Ammon's horn (tissue), 1 donor: ENCODE results near the gene PDE4DIP.
"Not testable (repeated sequence)": the region's sequence is repeated elsewhere in the genome, so short reads cannot be mapped to it uniquely, and the experiment has no call there.

ENCODE experiments used
- DNase-seq: peaks from one replicate; pipeline ENCODE4 v3.0.0-alpha.2; 2016; ENCODE audit warnings: low spot score

Gene PDE4DIP

DNA sequence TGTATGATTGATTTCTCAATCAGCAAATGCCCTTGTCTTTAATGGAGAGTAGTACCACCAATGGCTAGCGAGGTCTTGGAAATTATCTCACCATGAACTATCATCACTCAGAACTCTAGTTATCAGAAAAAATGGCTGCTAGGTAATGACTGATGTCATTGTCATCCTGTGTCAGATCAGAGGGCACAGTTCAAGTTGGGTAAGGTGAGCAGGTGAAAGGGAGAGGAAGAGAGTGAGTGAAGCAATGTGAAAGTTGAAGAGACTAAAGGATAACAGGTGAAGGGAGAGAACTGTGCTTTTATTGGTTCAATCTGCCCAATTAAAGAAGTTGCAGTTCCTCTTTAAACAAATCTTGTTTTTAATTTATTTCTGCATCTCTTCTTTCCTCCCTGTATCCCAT, 76.8 kb downstream of the PDE4DIP start:
- DNase-seq: not testable (repeated sequence)

DNA sequence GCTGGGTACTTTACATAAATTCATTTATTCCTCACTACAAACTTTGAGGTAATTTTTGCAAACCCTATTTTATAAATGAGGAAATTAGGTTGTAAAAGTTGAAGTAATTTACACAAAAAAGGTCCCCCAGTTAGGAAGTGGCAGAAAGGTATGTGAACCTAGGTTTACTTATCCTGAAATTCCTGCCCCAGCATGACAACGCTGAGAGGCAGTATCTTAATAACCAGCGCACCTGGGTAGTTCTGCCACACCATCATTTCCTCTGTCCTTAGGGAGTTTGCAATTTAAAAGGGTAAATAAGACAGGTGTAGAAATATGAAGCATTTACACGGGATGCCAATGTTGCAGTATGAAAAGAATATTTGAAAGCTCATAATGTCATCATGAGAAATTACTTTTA, 79.6 kb downstream of the PDE4DIP start:
- DNase-seq: not testable (repeated sequence)

DNA sequence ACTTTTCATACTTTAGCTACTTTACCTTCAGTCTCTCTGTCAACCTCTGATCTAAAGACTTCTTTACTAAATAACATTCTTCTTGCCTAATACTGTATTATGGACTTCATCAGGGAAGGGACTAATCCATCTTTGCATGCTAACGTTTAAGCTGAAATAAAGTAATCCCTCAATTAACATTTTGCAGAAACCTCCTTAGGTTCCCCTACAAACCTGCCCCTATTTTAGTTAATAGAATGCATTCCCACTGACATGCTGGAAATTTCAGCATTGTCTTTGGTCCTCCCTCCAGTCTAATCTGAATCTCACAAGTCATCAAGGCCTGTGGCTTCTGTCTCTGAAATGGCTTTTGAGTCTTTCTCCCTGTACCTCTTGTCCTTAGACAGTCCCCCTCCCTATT, 83.4 kb downstream of the PDE4DIP start:
- not testable (repeated sequence) for DNase-seq

DNA sequence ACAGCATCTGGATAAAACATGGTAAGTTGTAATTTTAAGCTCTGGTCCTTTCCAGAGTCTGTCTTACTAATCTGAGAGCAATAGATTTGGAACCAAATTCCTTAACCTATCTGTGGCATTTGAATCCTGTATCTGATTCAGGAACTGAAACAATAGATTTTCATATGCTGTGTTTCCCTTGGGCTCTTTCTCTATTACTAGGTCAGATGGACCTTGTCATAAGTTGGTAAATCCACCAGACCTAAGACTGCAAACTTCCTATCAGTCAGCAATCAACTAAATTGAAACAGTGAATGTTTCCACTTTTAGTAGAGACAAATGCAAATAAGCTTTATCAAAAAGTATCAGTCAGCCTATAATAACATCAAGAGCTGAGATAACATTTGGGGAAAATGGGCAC, 85.0 kb downstream of the PDE4DIP start:
- not testable (repeated sequence) for DNase-seq

DNA sequence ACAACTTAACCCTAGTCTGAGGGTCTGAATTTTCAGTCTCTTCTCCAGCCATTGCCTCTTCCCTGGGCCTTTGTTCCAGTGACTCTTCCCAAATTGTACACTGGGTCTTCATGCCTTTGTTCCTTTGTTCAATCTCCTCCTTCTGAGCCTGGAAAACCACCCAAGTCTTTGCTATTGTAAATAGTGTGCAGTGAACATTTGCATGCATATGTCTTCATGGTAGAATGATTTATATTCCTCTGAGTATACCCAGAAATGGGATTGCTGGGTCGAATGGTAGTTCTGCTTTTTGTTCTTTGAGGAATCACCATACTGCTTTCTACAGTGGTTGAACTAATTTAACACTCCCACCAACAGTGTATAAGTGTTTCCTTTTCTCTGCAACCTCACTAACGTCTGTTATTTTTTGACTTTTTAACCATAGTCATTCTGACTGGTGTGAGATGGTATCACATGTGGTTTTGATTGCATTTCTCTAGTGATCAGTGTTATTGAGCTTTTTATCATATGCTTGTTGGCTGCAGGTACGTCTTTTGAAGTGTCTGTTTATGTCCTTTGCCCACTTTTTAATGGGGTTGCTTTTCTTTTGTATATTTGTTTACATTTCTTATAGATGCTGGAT, 91.3 kb downstream of the PDE4DIP start:
- not testable (repeated sequence) for DNase-seq

DNA sequence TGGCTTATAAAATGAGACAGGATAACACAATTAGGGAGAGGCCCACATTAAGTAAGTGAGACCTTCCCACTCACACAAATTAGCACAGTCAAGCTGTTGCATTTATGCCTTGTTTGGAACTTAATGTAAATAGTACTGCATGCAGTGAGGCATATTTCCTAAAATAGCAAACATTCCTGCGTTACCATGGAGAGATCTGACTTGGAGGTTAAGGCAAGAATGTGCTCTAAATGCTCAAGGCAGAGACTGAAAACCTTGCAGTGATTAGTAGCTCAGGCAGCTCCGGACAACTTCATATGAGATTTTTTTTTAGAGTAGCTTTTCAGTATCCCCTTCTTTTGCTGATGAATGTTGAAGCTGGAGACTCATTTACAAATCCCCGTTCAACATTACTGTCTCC, 98.7 kb downstream of the PDE4DIP start:
- DNase-seq: not testable (repeated sequence)

DNA sequence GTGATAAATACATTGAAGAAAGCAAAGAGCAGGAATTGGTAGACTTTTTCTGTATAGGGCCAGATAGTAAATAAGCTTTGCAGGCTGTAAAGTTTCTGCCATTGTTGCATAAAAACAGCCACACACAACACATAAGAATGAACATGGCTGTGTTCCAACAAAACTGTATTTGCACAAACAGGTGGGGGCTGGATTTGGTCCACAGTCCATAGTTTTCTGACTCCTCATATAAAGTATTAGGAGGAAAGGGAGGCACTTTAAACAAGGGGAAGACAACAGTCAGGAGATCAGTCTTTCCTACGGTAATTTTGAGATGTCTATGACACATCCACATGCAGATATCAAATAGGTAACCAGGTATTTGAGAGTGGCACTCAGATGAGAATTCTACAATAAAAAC, 100.9 kb downstream of the PDE4DIP start:
- not testable (repeated sequence) for DNase-seq

DNA sequence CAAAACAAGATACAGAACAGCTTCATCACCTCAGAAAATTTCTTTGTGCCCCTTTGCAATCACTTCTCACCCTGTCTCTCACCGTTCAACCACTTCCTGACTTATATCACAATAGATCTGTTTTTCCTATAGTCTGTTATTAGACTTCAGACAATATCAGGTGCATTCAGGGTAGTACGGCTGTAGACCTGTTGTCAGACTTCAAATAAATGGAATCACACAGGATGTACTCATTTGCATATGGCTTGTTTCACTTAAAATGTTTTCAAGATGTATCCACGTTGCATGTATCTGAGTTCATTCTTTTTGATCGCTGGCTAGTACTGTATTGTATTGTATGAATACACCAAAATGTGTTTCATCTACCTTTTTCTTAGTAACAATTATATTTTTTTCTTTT, 104.5 kb downstream of the PDE4DIP start:
- not testable (repeated sequence) for DNase-seq

DNA sequence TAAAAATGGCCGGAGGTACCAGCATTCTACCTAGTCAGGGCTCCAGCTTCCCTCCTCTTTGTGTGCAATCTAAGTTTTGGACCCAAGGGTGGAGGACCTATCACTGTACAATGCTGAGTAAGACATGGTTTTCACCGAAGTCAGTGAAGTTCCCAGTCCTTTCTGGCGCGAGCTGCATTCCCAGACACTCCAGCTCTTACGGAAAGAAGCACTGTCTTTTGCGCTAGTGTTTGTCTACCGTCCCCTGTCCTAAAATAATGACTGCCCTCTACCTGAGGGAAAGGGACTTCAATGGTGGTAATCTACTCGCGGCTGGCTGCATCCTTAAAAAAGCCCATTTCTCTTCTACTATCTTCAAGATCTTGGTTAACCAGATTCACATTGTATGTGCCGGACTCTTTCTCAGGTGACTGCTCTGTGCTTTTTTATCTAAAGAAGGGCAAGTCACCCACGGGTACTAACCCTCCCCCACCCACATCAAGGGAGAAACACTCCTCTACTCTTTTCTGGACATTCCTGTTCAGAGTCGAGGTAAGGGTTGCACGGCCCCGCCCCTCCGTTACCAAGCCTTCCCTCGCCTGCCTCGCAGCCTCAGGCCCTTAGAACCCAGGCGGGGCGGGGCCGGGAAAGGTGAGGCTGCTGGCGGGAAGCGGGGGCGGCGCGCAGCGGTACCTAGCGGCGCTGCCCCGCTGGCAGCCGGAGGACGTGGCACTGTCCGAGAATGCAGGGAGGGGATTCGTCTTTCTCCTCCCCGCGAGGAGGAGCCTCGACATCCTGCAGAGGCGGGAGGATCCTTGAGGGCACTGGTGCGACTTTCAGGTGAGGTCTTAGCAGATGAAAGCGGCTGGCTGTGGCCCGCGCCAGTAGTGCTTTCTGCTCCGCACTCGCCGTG, 107.4 kb downstream of the PDE4DIP start:
- DNase-seq: peak; percentile 88

DNA sequence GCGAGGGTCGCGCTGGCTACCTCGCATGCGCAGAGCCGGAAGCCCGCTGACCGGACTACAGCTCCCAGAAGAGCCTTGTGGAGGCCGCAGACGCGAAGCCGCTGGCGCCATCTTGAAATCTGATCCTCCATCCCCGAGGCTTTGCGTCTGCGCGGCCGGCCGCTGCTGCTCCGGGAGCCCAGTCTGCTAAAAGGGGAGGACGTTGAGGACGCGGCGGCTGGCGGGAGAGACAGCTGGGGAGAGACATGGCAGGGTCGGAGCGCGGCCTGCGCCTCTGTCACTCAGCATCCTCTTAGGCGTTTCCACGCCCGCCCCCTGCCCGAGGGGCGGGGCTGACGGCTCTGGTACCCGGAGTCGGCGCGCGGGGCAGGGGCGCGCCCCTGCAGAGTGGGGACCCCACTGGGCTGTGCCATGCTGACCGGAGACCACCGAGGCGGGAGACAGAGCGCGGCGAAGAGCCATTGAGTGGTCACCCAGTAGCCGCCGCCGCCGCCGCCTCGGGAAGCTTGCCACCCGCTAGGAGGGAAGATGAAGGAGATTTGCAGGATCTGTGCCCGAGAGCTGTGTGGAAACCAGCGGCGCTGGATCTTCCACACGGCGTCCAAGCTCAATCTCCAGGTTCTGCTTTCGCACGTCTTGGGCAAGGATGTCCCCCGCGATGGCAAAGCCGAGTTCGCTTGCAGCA, 108.2 kb downstream of the PDE4DIP start:
- not testable (repeated sequence) for DNase-seq

DNA sequence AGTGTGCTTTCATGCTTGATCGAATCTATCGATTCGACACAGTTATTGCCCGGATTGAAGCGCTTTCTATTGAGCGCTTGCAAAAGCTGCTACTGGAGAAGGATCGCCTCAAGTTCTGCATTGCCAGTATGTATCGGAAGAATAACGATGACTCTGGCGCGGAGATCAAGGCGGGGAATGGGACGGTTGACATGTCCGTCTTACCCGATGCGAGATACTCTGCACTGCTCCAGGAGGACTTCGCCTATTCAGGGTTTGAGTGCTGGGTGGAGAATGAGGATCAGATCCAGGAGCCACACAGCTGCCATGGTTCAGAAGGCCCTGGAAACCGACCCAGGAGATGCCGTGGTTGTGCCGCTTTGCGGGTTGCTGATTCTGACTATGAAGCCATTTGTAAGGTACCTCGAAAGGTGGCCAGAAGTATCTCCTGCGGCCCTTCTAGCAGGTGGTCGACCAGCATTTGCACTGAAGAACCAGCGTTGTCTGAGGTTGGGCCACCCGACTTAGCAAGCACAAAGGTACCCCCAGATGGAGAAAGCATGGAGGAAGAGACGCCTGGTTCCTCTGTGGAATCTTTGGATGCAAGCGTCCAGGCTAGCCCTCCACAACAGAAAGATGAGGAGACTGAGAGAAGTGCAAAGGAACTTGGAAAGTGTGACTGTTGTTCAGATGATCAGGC, 108.8 kb downstream of the PDE4DIP start:
- DNase-seq: peak; percentile 35

DNA sequence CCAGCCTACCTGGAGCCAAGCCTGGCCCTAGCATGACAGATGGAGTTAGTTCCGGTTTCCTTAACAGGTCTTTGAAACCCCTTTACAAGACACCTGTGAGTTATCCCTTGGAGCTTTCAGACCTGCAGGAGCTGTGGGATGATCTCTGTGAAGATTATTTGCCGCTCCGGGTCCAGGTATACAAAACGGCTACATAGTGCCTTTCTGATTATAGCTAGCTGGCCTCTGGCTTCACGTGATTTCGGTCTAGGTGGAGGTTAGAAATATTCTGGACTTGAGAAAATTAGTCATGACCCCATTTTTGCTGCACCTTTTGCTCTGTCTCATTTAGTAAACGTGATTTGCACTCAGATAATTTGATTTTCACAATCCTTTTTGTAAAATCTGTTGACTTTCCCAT, 109.5 kb downstream of the PDE4DIP start:
- DNase-seq: not testable (repeated sequence)

DNA sequence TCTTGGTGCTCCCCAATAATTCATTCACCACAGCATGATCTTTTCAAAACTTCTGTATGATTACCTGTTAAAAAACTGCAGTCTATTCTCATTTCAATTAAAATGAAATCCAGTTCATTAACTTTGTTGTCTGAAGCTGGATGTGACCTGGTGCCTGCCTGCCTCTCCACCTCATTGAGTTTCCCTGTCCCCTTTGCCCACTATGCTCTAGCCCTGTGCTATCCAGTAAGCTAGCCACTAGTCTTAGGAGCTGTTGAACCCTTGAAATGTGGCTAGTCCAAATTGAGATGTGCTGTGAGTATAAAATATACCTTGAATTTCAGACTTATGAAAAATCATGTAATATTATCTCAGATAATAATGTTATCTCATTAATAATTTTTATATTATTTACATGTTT, 114.1 kb downstream of the PDE4DIP start:
- not testable (repeated sequence) for DNase-seq

DNA sequence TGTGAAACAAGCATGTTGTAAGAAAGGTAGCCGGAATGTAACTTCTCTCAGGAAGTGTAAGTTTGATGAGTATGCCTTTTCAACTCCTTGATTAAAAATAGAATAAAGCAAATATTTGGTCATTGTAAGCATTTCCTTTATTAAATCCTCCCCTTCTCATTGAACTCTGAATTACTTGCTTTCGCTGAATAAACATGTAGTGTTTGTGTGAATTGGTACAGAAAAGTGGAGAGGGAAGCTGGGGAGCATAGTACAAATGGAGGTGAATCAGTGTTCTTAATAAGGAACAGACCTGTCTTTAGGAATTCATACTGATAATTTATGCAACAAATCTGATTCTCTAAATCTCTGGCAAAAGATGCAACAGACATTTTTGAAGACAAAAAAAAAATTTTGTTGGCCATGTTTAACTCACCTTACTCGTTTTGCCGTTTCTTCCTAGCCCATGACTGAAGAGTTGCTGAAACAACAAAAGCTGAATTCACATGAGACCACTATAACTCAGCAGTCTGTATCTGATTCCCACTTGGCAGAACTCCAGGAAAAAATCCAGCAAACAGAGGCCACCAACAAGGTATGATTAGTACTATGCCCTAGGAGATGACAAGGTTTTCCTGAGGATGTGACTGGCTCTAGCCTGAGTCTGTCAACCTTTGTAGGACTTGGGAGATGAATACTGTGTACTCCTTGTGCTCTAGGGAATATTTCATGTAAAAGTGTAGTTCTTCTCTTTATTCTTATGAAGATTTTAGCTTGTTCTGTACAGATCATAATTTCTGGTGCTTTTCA, 116.2 kb downstream of the PDE4DIP start:
- not testable (repeated sequence) for DNase-seq

DNA sequence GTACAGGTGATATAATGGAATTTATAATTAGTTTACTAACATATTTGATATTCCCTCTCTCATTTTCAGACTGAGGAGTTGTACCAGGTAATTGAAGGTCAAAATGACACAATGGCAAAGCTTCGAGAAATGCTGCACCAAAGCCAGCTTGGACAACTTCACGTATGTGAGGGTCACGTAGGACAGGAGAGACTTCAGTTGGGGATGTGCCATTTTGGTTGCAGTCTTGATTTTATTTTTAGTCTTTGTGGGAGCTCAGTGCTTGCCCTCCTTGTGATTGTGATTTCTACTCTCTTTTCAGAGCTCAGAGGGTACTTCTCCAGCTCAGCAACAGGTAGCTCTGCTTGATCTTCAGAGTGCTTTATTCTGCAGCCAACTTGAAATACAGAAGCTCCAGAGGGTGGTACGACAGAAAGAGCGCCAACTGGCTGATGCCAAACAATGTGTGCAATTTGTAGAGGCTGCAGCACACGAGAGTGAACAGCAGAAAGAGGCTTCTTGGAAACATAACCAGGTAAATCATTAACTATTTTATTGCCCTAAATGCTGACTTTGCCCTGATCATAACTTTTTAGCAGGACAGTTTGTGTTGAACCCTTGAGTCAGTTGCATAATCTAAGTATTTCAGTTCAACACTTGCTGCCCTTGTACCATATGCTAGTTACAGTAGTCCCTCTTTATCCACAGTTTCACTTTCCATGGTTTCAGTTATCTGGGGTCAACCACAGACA, 118.1 kb downstream of the PDE4DIP start:
- DNase-seq: not testable (repeated sequence)

DNA sequence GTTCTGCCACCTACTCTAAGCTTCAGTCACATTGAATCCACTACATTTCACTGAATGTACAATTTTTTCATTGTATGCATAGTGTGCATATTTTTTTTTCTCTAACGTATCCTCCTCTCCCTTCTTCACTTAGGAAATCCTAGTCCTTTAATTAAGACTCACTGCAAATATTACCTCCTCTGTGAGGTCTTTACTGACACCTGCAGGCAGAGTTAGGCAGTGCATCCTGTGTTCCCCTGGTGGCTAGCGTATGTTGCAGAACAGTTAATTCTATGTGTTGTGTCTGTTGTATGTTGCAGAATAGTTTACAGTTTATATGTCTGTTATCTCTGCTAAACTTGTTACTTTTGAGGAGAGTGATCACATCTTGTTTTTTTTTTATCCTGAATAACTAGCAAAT, 121.9 kb downstream of the PDE4DIP start:
- DNase-seq: not testable (repeated sequence)

DNA sequence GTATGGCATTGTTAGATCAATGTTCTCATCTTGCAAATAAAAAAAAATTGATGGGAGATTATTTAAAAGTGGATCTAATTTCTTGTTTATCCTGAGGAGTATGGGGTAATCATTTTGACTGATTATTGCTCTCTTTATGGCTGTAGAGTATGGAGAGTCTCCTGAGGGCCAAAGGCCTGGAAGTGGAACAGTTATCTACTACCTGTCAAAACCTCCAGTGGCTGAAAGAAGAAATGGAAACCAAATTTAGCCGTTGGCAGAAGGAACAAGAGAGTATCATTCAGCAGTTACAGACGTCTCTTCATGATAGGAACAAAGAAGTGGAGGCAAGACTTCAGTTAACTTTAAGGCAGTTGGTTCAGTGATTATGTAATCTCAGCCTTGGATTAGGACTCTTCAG, 123.4 kb downstream of the PDE4DIP start:
- not testable (repeated sequence) for DNase-seq

DNA sequence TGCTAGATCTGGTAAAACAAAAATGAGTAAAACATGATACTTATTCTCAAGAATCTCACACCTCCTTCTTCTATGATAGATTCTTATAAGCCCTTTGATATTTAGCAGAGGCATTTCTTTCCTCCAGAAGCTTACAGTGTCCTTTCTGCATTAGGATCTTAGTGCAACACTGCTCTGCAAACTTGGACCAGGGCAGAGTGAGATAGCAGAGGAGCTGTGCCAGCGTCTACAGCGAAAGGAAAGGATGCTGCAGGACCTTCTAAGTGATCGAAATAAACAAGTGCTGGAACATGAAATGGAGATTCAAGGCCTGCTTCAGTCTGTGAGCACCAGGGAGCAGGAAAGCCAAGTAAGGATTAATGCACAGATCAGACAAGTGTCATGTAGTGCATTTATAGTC, 124.5 kb downstream of the PDE4DIP start:
- DNase-seq: not testable (repeated sequence)

DNA sequence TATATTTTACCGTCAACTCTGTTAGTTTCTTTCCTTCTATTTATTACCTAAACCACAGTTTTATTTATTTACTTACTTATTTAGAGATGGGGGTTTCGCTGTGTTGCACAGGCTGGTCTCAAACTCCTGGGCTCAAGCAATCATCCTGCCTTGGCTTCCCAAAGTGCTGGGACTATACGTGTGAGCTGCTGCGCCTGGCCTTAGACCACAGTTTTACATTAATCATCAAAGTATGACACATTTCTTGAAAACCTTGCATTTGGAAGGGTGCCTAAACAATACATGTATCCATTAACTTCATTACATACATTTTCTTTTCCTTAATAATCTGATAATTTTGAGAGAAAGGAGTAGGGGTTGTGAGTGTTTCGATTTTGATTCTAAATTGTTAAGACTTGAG, 124.9 kb downstream of the PDE4DIP start:
- DNase-seq: not testable (repeated sequence)

DNA sequence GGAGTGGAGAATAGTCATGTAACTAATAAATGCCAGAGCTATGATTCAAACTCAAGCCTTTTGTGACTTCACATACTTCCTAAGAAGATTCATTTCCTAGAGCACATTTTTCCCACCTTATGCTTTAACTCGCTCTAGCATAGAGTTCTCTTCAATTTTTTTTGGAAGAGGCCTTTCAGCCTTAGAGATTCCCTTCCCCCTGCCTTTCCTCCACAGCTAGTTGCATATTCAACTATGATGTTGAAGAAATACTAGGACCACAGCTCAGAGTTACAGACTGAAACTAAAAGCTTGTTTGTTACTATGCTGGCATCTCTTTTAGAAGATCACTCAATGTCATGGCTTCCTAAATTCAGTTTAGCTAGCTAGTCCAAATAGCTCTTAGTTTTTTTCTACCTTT, 131.2 kb downstream of the PDE4DIP start:
- not testable (repeated sequence) for DNase-seq
